Mucosa of gallbladder (tissue), 1 donor: ENCODE data around the gene IQCC. TPM values are rescaled to one million over a fixed set of nuclear protein-coding genes. Genes with fewer than 3 reads are reported as not detected.
A peak's percentile ranks its signal among the peaks of the same experiment; 100 is the strongest.

Experiments
- DNase-seq: peaks from one replicate; pipeline ENCODE4 v3.0.0-alpha.2; 2020; ENCODE audit warnings: low spot score
- total RNA-seq: library from RNA; stranded (reverse); gene quantifications from one replicate; pipeline ENCODE4 v1.2.1, GENCODE V29; 2021
- donor health status: DM: no; HTN: no; CAD: no.

IQCC gene
- total RNA-seq, 1 donor from 2014 or later = 3.5 TPM

DNA sequence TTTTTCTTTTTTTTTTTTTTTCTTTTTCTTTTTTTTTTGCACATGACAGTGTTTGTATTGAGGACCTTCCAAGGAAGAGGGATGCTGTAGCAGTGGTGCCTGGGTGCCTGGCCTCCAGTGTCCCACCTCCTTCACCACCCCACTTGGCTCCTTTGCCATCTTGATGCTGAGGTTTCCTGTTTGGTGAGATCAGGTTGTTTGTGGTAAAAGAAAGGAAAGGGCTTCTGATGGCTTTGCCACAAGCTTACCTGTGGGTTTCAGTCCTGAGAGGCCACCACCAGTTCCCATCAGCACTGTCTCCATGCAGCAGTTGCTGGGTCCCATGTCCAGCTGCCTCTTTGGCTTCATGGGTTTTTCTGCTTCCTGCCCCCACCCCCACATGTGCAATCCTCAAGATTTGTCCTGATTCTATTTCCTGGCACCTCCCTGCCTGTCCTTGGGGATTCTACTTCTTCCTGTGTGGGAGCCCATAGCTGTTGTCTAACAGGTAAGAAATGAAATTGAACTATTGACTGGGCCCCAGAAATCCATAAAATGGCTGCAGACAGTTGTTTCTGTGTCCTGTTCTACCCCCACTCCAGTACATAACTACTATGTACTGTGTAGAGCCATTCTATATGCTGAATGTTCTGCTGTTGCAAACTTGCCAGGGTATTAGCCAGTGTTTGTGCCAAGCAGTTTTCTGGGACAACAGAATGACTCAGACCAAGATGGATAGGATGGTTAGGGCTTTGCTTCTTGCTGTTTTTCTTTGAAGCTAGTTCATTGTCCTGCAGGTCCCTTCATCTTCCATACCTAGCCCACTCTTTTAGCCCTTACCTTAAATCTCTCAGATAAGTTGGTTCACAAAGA, 9.3 kb upstream of the IQCC start:
- no peak for DNase-seq

DNA sequence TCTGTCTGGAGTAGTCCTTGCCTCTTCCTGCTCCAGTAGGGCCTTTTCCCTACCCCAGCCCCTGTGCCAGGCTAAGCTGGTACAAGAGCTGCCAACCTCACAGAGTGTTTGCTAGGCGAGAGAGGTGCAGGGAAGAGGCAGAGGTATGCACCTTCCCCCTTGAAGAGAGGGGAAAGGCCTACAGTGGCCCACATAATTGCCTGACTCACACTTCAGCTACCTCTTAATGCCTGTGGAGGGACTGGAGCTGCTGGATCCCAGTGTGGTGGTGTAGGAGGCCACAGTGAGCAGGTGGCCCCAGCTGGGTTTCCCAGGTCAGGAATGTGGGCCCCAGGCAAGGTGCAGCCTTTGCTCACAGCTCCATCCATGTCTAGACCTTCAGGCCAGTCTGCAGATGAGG, 8.4 kb upstream of the IQCC start:
- DNase-seq = no peak

DNA sequence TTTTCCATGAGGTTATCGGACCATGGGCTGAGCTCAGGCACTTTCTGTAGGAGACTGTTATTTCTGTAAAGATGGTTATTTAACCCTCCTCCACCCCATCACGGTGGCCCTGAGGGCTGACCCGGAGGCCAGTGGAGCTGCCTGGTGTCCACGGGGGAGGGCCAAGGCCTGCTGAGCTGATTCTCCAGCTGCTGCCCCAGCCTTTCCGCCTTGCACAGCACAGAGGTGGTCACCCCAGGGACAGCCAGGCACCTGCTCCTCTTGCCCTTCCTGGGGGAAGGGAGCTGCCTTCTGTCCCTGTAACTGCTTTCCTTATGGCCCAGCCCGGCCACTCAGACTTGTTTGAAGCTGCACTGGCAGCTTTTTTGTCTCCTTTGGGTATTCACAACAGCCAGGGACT, 7.6 kb upstream of the IQCC start:
- no peak for DNase-seq

DNA sequence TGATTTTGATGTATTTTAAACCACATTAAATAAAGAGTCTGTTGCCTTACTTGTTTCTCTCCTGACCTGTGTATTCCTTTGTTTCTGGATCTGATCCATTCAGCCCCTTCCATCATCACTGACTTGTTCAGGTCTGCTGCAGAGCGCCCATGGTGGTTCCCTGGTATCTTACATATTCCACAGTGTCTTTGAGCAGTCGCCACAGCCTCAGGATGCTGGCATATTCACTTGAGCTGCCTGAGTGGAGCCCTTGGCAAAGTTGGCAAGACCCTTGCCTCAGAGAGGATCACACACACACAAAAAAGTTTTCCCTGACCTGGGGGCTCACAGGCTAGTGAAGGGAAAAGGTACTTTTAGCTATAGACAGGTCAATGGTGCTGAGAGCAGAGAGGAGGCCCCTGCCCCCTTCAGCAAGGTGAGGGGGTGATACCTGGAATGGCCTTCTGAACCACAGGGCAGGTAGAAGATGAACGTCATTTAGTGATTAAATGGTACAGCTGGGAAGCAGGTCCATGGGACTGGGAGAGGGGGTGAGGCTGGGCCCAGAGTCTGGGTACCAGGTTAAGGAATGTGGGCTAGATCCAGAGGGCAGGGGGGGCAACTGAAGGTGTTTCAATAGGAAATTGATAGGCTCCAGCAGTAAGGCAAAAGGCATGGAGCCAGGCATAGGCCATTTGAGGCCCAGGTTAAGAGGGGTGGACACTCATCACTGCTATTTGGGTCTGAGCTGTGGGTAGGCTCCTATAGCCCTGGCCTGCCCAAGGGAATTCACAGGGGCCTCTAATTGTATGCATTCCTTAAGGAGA, 7.0 kb upstream of the IQCC start:
- DNase-seq = no peak

DNA sequence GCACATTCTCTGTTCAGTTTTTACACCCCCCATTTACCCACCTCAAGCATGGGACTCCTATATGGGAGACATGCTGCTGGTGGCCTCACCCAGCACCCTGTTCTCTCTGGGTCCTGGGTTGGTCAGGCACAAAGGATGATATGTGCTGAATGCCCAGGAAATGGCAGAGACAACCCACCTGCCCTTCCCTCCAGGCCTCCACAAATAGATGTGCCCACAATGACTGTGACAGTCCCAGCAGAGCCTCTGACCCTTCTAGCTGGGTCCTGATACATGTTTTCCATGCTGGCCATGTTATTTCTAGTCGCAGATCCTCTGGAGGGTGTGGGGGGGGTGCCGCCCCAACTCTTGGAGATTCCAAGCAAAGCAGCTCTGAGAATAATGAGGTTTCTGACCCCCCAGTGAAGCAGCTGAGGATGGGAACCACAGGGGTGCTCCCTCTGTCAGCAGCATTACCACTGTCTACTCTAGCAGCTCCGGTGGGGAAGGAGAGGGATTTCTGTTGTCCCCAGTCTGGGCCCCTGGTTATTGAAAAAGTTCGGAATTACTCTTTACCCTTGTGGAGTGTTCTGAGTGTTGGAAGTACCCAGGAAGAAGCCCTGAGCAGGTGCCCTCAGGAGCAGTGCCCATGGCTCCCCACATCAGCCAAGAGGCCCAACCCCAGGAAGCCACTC, 6.3 kb upstream of the IQCC start:
- no peak for DNase-seq

GRCh38 chr1:32199717-32200072, 5.8 kb upstream of the IQCC start:
- peak; percentile 83 for DNase-seq

- peak; percentile 38 for DNase-seq
Observed at GRCh38 chr1:32200226-32201010, 5.1 kb upstream of the IQCC start, which contains the start of gene CCDC28B. TSS of gene CCDC28B (plus strand) at chr1:32200595. CDS start at chr1:32201936, 1,341 bp downstream.

DNA sequence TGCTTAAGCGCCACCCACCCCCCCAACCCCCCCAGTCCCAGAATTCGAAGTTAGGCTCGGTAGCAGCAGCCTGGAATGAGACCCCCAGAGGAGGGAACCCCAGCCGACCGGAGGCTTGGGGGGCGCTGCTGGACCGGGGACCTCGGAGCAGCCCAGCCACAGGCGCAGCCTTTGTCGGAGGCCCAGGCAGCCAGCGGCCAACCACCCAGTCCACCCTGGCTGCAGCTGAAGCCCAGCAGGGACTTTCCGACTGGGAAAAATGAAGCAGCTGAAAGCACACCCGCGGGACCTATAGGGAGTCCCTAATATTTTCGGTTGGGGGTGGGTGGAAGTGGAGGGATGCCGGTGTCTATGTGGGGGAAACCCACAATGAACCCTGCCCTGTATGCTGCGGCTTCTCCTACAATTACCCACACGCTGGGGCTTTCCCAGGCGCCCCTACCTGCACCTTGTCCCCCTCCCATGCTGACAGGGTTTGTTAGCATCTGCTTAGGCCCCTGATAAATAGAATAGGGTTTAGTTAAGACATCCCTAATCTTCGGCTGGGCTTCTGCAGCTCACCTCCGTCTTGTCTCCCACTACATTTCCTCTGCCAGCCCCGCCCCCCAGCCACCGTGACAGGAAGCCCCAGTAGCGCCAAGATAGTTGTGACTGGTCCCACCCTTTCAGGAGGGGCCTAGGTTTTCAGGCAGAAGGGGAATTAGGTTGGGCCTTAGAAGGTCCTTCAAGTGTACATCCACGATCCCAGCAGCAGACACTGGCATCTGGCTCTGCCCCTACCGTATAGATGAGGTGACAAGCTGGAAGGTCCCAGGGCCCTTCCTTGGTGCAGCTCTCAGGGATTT, 4.2 kb upstream of the IQCC start:
- DNase-seq = peak; percentile 59

GRCh38 chr1:32204943-32205361, 519 bp upstream of the IQCC start:
- DNase-seq = no peak

- no peak for DNase-seq
Observed at GRCh38 chr1:32208469-32208868, 3.0 kb downstream of the IQCC start.

- peak; percentile 88 for DNase-seq
Observed at GRCh38 chr1:32208891-32209328, 3.4 kb downstream of the IQCC start, which contains the start of gene DCDC2B. TSS of gene DCDC2B (plus strand) at chr1:32209089. CDS start at chr1:32209094, 5 bp downstream.

DNA sequence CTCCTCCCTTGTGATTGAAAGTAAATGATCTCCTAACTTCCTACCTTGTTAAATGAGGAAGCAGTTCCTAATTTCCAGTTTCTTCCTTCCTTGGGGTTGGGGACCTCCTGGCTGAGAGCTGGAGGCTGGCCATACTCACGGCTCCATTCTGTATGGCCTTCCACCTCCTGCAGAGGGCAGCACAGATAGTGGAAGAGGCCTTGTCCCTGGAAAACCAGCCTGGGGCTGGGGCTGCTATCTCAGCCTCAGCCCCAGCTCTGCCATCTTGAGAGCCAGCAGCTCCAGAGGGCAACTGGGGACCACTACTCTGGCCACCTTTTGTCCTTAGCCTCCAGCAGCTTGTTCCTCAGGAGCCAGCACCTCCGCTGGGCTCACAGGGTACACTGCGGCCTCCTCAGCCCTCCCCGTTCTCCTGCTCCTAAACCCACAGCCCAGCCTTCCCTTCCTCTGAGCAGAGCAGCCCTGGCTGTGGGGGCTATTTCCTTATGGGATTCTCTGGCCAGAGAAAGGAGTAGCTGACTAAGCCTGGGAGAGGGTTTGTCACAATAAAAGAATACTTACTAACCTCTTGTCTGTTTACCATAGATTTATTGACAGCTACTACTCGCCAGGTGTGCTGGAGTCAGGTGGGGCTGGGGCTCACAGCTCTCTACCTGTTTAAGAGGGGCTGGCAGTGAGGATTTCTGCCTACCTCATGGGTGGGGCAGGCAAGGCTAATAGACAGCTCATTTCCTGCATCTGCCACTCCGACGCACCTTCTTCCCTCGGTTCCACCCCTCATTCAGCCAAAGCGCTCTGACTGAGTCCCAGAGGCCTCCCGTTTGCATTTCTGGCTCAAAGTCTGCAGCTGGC, 10.4 kb downstream of the IQCC start:
- peak; percentile 64 for DNase-seq

GRCh38 chr1:32216566-32216965, 11.1 kb downstream of the IQCC start:
- DNase-seq = no peak

- no peak for DNase-seq
Observed at GRCh38 chr1:32219022-32219421, 13.6 kb downstream of the IQCC start.

- DNase-seq = no peak
Observed at GRCh38 chr1:32220746-32221580, 15.5 kb downstream of the IQCC start.

DNA sequence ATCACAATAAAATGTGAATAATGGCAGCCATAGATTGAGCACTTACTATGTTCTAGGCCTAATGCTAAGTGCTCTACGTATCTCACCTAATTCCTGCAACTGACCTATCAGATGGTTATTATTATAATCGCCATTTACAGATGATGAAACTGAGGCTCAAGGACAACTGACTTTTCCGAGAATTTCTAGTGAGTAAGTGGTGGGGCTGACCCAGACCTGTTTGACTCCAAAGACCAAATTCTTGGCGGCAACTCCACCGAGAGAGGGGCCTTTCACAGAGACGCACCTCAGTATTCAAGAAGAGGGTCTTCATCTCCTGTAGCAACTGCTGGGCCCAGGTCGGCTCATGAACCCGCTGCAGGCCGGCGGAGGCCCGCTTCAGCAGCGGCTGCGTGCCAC, 16.1 kb downstream of the IQCC start:
- no peak for DNase-seq

GRCh38 chr1:32221980-32222755, 16.7 kb downstream of the IQCC start, which contains the start of the genes EIF3I and TMEM234:
TSS of gene EIF3I (plus strand) at chr1:32222407. CDS start at chr1:32222442, 35 bp downstream.
TSS of gene TMEM234 (minus strand) at chr1:32222353. CDS start at chr1:32222322, 31 bp downstream.
- DNase-seq = peak; percentile 93
